GM21360 (cell line): ENCODE measurements around the gene TEX14.
"Not testable (repeated sequence)": the region's sequence is repeated elsewhere in the genome, so short reads cannot be mapped to it uniquely, and the experiment has no call there.

Experiments
- ATAC-seq: cut with Tn5 transposase; IDR thresholded peaks from one replicate; pipeline ENCODE4 v1.9.1; 2021; ENCODE audit warnings: mild to moderate bottlenecking, moderate library complexity; ENCODE audit not compliant: unreplicated experiment

TEX14 gene

GRCh38 chr17:58605986-58606385 lies 85.9 kb downstream of the TEX14 start:
- ATAC-seq = no peak

- ATAC-seq = no peak
Observed at GRCh38 chr17:58605470-58605869, 86.4 kb downstream of the TEX14 start.

- ATAC-seq = no peak
Observed at GRCh38 chr17:58601976-58602375, 89.9 kb downstream of the TEX14 start.

- ATAC-seq = no peak
Observed at GRCh38 chr17:58597371-58597770, 94.5 kb downstream of the TEX14 start.

GRCh38 chr17:58595194-58595792 lies 96.6 kb downstream of the TEX14 start:
- no peak for ATAC-seq

GRCh38 chr17:58593123-58593522 lies 98.7 kb downstream of the TEX14 start:
- ATAC-seq = no peak

- ATAC-seq = no peak
Observed at GRCh38 chr17:58591455-58591854, 100.4 kb downstream of the TEX14 start.

GRCh38 chr17:58590377-58590776 lies 101.5 kb downstream of the TEX14 start:
- no peak for ATAC-seq

GRCh38 chr17:58587713-58588117 lies 104.1 kb downstream of the TEX14 start:
- ATAC-seq = no peak

- ATAC-seq = no peak
Observed at GRCh38 chr17:58586009-58586644, 105.7 kb downstream of the TEX14 start.

- no peak for ATAC-seq
Observed at GRCh38 chr17:58585554-58585953, 106.3 kb downstream of the TEX14 start.

GRCh38 chr17:58583486-58583885 lies 108.4 kb downstream of the TEX14 start:
- ATAC-seq = no peak

GRCh38 chr17:58582718-58583117 lies 109.1 kb downstream of the TEX14 start:
- ATAC-seq = not testable (repeated sequence)

GRCh38 chr17:58580671-58581070 lies 111.2 kb downstream of the TEX14 start:
- ATAC-seq = no peak

- ATAC-seq = no peak
Observed at GRCh38 chr17:58577696-58578095, 114.1 kb downstream of the TEX14 start.

- no peak for ATAC-seq
Observed at GRCh38 chr17:58576679-58577367, 115.0 kb downstream of the TEX14 start.

GRCh38 chr17:58575511-58575910 lies 116.3 kb downstream of the TEX14 start:
- no peak for ATAC-seq

- no peak for ATAC-seq
Observed at GRCh38 chr17:58574025-58574424, 117.8 kb downstream of the TEX14 start.

GRCh38 chr17:58572846-58573245 lies 119.0 kb downstream of the TEX14 start:
- ATAC-seq = no peak

GRCh38 chr17:58570758-58571157 lies 121.1 kb downstream of the TEX14 start:
- no peak for ATAC-seq

GRCh38 chr17:58569196-58569595 lies 122.6 kb downstream of the TEX14 start:
- ATAC-seq = no peak
